Neuron (in vitro differentiated cells): ENCODE results near the gene PSD4.

Experiments
- H2AFZ ChIP-seq: one replicate; pipeline ENCODE4 v1.6.1; 2013; ENCODE audit warnings: low read depth, mild to moderate bottlenecking, inconsistent platforms, low read length, moderate library complexity
- H3K27me3 ChIP-seq: one replicate; pipeline ENCODE4 v1.6.1; 2013; ENCODE audit warnings: low read length; ENCODE audit not compliant: insufficient read depth
- H3K36me3 ChIP-seq: one replicate; pipeline ENCODE4 v1.6.1; 2013; ENCODE audit warnings: low read length; ENCODE audit not compliant: insufficient read depth
- H3K4me1 ChIP-seq: one replicate; pipeline ENCODE4 v1.6.1; 2013; ENCODE audit warnings: low read length; ENCODE audit not compliant: insufficient read depth
- H3K4me3 ChIP-seq: 2 replicates; pipeline ENCODE4 v1.5.1; 2013; ENCODE audit warnings: mild to moderate bottlenecking, low read length, moderate library complexity
- H3K9me3 ChIP-seq: one replicate; pipeline ENCODE4 v1.6.1; 2013; ENCODE audit warnings: low read length

The PSD4 gene

DNA sequence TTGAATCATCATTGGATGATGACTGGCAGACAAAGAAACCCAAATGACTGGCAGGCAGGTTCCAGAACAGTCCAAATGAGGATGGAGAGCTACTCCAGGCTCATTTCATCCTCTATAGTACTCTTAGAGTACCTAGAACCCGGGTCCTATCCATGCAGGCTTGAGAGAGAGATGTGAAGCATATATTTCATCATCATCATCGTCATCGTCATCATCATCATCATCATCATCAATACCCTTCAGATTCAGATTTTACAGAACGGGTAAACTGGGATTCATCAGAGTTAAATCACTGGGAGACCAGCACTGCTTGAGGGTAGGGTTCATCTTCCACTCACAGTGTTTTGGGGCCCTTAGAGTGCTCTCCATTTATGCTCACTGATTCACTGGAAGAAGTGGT lies 52.7 kb downstream of the PSD4 start:
- H3K9me3 ChIP-seq, result no peaks in the 10 kb centered on the region
- H3K27me3 ChIP-seq, result peaks cover 2% of the 10 kb centered on the region
- H2AFZ ChIP-seq, result no peak overlapping the region
- no peaks in the 10 kb centered on the region for H3K36me3 ChIP-seq
- peaks cover 18% of the 10 kb centered on the region for H3K4me1 ChIP-seq
- H3K4me3 ChIP-seq, result no peak overlapping the region

GRCh38 chr2:113227290-113227689 lies 53.5 kb downstream of the PSD4 start:
- Histone ChIP-seq H3K9me3 (no peaks in the 10 kb centered on the region), H3K4me3 (no peak overlapping the region), H3K36me3 (no peaks in the 10 kb centered on the region), H3K27me3 (peaks cover 2% of the 10 kb centered on the region), H2AFZ (no peak overlapping the region), H3K4me1 (peaks cover 18% of the 10 kb centered on the region)

GRCh38 chr2:113227698-113228097 lies 53.9 kb downstream of the PSD4 start:
- Histone ChIP-seq H3K27me3 (peaks cover under 1% of the 10 kb centered on the region), H3K36me3 (no peaks in the 10 kb centered on the region), H3K4me1 (peaks cover 18% of the 10 kb centered on the region), H2AFZ (no peak overlapping the region), H3K4me3 (no peak overlapping the region), H3K9me3 (no peaks in the 10 kb centered on the region)

GRCh38 chr2:113228351-113228750 lies 54.6 kb downstream of the PSD4 start:
- Histone ChIP-seq H2AFZ (no peak overlapping the region), H3K4me1 (peaks cover 18% of the 10 kb centered on the region), H3K27me3 (no peaks in the 10 kb centered on the region), H3K4me3 (no peak overlapping the region), H3K36me3 (no peaks in the 10 kb centered on the region), H3K9me3 (no peaks in the 10 kb centered on the region)

DNA sequence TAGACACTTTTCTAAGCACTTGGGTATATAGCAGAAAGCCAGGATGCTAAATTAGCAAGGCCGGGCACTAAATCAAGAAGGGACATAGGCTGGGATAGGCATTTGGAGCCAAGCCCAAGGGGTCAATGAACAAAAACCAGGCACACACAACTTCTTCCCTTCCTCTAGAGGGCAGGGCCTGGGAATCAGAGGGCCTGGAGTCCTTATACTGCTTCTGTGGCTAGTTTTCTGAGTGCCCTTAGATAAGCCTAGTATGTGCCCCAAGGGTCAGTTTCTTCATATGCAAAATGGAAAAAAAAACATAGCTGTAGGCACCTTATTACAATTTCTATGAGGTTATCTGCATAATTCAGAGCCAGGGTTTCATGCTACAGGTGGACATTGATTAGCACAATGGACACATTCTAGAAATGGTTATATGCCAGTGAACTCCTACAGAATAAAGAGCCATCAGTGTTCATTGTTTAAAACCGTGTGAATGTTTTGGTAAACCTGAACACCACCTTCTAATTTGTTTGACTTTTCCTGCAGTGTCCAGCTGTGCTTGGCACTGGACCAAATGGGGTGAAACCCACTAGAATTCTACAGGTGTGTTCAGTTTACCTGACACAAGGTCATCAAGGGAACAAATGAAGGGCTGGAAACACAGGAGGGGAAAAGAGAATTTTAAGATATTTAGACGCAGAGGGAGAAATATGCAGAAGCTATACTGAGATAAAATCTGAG lies 55.4 kb downstream of the PSD4 start:
- no peaks in the 10 kb centered on the region for H3K36me3 ChIP-seq
- H3K9me3 ChIP-seq, result no peaks in the 10 kb centered on the region
- H3K4me3 ChIP-seq, result no peak overlapping the region
- no peak overlapping the region for H2AFZ ChIP-seq
- peaks cover 18% of the 10 kb centered on the region for H3K4me1 ChIP-seq
- H3K27me3 ChIP-seq, result no peaks in the 10 kb centered on the region

DNA sequence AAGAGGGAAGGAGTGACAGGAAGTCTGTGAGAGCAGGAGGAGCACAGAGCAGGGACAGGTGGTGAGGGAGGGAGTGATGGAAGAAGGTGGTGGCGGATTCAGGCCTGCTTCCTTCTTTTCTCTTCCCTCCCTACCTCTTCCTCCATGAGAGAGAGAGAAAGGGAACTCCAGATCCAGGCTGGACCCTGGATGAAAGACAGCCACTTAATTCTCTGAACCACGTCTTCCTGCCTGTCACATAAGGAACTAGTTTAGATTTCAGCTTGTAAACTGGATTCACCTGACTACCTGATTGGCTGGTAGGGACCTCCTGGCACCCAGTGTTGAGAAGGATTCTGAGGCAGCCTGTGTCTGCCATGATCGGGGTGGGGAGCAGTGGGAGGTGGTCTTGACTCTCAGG lies 56.0 kb downstream of the PSD4 start:
- Histone ChIP-seq H3K4me1 (peaks cover 18% of the 10 kb centered on the region), H2AFZ (no peak overlapping the region), H3K36me3 (no peaks in the 10 kb centered on the region), H3K4me3 (no peak overlapping the region), H3K9me3 (no peaks in the 10 kb centered on the region), H3K27me3 (no peaks in the 10 kb centered on the region)

- H3K4me1 ChIP-seq, result peaks cover 10% of the 10 kb centered on the region
- no peak overlapping the region for H3K4me3 ChIP-seq
- no peaks in the 10 kb centered on the region for H3K36me3 ChIP-seq
- no peaks in the 10 kb centered on the region for H3K9me3 ChIP-seq
- no peak overlapping the region for H2AFZ ChIP-seq
- H3K27me3 ChIP-seq, result no peaks in the 10 kb centered on the region
These were observed 56.8 kb downstream of the PSD4 start for GRCh38 chr2:113230531-113230930.

- Histone ChIP-seq H3K36me3 (no peaks in the 10 kb centered on the region), H3K4me3 (no peak overlapping the region), H2AFZ (no peak overlapping the region), H3K27me3 (no peaks in the 10 kb centered on the region), H3K9me3 (no peaks in the 10 kb centered on the region), H3K4me1 (peaks cover 5% of the 10 kb centered on the region)
These were observed 57.3 kb downstream of the PSD4 start for GRCh38 chr2:113231064-113231463.

DNA sequence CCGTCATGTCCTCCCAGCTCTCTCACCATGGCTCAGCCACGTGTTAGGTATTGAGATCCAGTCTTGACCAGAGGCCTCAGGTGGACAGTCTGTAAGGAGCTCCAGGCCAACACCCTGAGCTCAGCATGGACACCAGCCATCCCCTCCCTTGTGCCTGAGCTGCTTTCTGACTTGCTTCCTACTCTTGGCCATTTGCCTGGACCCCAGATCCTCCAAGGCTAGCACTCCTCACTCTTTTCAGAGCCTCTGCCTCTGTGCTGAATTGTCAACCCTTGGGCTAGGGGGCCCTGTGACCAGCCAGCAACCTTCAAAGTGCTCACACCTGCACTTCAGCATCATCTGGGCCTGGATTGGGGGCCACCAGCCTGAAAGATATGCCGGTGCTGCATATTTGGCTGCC lies 58.4 kb downstream of the PSD4 start:
- Histone ChIP-seq H3K4me3 (no peak overlapping the region), H3K4me1 (no peaks in the 10 kb centered on the region), H3K27me3 (no peaks in the 10 kb centered on the region), H3K9me3 (no peaks in the 10 kb centered on the region), H2AFZ (no peak overlapping the region), H3K36me3 (no peaks in the 10 kb centered on the region)

DNA sequence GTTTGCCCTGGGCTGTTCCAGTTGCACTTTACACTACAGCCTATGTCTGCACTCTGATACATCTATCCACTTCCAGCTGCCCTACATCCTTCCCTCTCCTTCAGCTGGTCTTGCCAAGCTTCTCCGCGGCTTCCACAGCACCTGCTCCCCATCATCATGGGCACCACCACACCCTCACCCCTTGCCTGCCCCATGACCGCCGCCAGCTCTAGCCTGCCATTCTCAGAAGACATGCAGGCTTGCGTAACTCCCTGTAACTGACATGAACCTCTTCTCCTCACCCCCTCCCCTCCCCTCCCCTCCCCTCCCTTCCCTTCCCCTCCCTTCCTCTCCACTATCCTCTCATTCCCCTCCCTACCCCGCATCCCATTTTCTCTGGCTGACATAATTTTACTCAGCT lies 59.0 kb downstream of the PSD4 start:
- H3K9me3 ChIP-seq, result no peaks in the 10 kb centered on the region
- H2AFZ ChIP-seq, result no peak overlapping the region
- no peaks in the 10 kb centered on the region for H3K27me3 ChIP-seq
- no peak overlapping the region for H3K4me3 ChIP-seq
- H3K4me1 ChIP-seq, result no peaks in the 10 kb centered on the region
- H3K36me3 ChIP-seq, result no peaks in the 10 kb centered on the region

GRCh38 chr2:113233593-113234550 lies 60.1 kb downstream of the PSD4 start:
- Histone ChIP-seq H3K4me3 (no peak overlapping the region), H2AFZ (no peak overlapping the region), H3K36me3 (no peaks in the 10 kb centered on the region), H3K27me3 (no peaks in the 10 kb centered on the region), H3K9me3 (no peaks in the 10 kb centered on the region), H3K4me1 (no peaks in the 10 kb centered on the region)

GRCh38 chr2:113234721-113235346 lies 61.1 kb downstream of the PSD4 start:
- H3K36me3 ChIP-seq, result no peaks in the 10 kb centered on the region
- H3K27me3 ChIP-seq, result no peaks in the 10 kb centered on the region
- no peak overlapping the region for H2AFZ ChIP-seq
- no peaks in the 10 kb centered on the region for H3K4me1 ChIP-seq
- H3K4me3 ChIP-seq, result no peak overlapping the region
- no peaks in the 10 kb centered on the region for H3K9me3 ChIP-seq
